Smooth muscle cell (in vitro differentiated cells): ENCODE data around the gene DNAH12. TPM values are rescaled to one million over a fixed set of nuclear protein-coding genes. Genes with fewer than 3 reads are reported as not detected.
A peak's percentile ranks its signal among the peaks of the same experiment; 100 is the strongest.

Source experiments
- DNase-seq: peaks from one replicate; lab custom pipeline; 2025; ENCODE audit not compliant: unreplicated experiment; lab: John Stamatoyannopoulos, UW
- H2AFZ ChIP-seq: fragments of 200-600 bp; sonication (generic); 2 replicates; pipeline ENCODE4 v1.6.0; 2016; ENCODE audit warnings: antibody characterized with exemption, low read depth, mild to moderate bottlenecking
- H3F3A ChIP-seq: fragments of 200-600 bp; sonication (generic); 2 replicates; pipeline ENCODE4 v1.6.0; 2017; ENCODE audit warnings: antibody characterized with exemption, low read depth
- H3K27ac ChIP-seq: fragments of 200-600 bp; sonication (generic); 2 replicates; pipeline ENCODE4 v1.5.1; 2016; ENCODE audit warnings: low read depth, mild to moderate bottlenecking
- H3K27me3 ChIP-seq: fragments of 200-600 bp; sonication (generic); 2 replicates; pipeline ENCODE4 v1.6.1; 2016; ENCODE audit warnings: low read depth, mild to moderate bottlenecking
- H3K36me3 ChIP-seq: fragments of 200-600 bp; sonication (generic); 2 replicates; pipeline ENCODE4 v1.5.1; 2016; ENCODE audit warnings: low read depth
- H3K4me1 ChIP-seq: fragments of 200-600 bp; sonication (generic); 2 replicates; pipeline ENCODE4 v1.5.1; 2016; ENCODE audit warnings: low read depth
- H3K4me2 ChIP-seq: fragments of 200-600 bp; sonication (generic); 2 replicates; pipeline ENCODE4 v1.6.0; 2016; ENCODE audit warnings: mild to moderate bottlenecking
- H3K4me3 ChIP-seq: fragments of 200-600 bp; sonication (generic); 2 replicates; pipeline ENCODE4 v1.5.1; 2016; ENCODE audit warnings: mild to moderate bottlenecking
- H3K79me2 ChIP-seq: fragments of 200-600 bp; sonication (generic); 2 replicates; pipeline ENCODE4 v1.6.0; 2016; ENCODE audit warnings: low read depth, mild to moderate bottlenecking
- H3K9ac ChIP-seq: fragments of 200-600 bp; sonication (generic); 2 replicates; pipeline ENCODE4 v1.6.0; 2016; ENCODE audit warnings: low read depth
- H3K9me3 ChIP-seq: fragments of 200-600 bp; sonication (generic); replicated peaks from 2 replicates; pipeline ENCODE4 v1.5.1; 2016; ENCODE audit warnings: low read depth
- H4K20me1 ChIP-seq: fragments of 200-600 bp; sonication (generic); 2 replicates; pipeline ENCODE4 v1.6.0; 2016; ENCODE audit warnings: low read depth
- WGBS: methylation state at CpG from one replicate; pipeline ENCODE4 v1.1.7; 2016; ENCODE audit warnings: low lambda C conversion rate; 5-methylcytosine and 5-hydroxymethylcytosine counted together
- polyA plus RNA-seq: library from polyadenylated mRNA; unstranded; fragments of >200 nt; fragmentation: Nextera tagmentation; extraction: Ambion mirVana; gene quantifications from 2 replicates; pipeline ENCODE4 v1.2.1, GENCODE V29; 2016
- total RNA-seq: library from RNA; depleted of rRNA; stranded (reverse); fragments of >200 nt; gene quantifications from 2 replicates; pipeline ENCODE4 v1.2.3, GENCODE V29; 2014
- TF ChIP-seq, protein P1 (sequence below): fragments of 200-600 bp; sonication (generic); IDR thresholded peaks from 2 replicates; pipeline ENCODE4 v1.5.1; 2017; ENCODE audit warnings: borderline replicate concordance, mild to moderate bottlenecking, antibody characterized with exemption; ENCODE audit not compliant: insufficient read depth, poor library complexity, severe bottlenecking

DNAH12 gene
- total and polyA plus RNA-seq, 2 experiments from 2014 or later, result 0.27 TPM; not detected in 1

DNA sequence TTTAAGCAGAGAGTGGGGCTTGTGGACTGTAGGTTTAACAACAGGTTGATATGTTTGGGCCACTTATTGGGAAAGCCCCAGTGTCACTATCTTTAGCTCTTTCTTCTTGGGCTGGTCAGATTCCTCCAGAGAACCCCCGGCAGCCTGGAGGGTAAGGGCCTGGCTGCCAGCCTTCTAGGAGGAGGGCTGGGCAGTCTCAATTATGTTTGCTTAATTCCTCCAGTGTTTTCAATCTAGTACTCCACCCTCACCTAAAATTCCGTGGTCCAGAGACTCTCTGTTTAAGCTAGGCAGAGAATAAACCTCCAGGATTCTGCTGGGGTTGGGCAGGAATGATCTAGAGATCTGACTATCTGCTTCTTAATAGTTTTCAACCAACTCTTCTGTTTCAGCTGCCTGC lies 256.9 kb downstream of the DNAH12 start:
- H3K4me1 ChIP-seq, result no peaks in the 10 kb centered on the region
- H3F3A ChIP-seq, result no peaks in the 10 kb centered on the region
- WGBS, result 91% methylated on average over 2 of the region's 2 CpGs
- H3K27ac ChIP-seq, result no peak overlapping the region
- TF ChIP-seq, protein P1, sequence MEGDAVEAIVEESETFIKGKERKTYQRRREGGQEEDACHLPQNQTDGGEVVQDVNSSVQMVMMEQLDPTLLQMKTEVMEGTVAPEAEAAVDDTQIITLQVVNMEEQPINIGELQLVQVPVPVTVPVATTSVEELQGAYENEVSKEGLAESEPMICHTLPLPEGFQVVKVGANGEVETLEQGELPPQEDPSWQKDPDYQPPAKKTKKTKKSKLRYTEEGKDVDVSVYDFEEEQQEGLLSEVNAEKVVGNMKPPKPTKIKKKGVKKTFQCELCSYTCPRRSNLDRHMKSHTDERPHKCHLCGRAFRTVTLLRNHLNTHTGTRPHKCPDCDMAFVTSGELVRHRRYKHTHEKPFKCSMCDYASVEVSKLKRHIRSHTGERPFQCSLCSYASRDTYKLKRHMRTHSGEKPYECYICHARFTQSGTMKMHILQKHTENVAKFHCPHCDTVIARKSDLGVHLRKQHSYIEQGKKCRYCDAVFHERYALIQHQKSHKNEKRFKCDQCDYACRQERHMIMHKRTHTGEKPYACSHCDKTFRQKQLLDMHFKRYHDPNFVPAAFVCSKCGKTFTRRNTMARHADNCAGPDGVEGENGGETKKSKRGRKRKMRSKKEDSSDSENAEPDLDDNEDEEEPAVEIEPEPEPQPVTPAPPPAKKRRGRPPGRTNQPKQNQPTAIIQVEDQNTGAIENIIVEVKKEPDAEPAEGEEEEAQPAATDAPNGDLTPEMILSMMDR, result no peak
- no peaks in the 10 kb centered on the region for H4K20me1 ChIP-seq
- no peak for DNase-seq
- H3K4me2 ChIP-seq, result no peak overlapping the region
- no peaks in the 10 kb centered on the region for H3K9me3 ChIP-seq
- H3K4me3 ChIP-seq, result no peak overlapping the region
- H3K36me3 ChIP-seq, result no peaks in the 10 kb centered on the region
- no peak overlapping the region for H3K9ac ChIP-seq
- H3K79me2 ChIP-seq, result no peaks in the 10 kb centered on the region
- no peak overlapping the region for H2AFZ ChIP-seq
- H3K27me3 ChIP-seq, result no peaks in the 10 kb centered on the region

- Histone ChIP-seq H3K4me1 (peaks cover 3% of the 10 kb centered on the region), H3K9me3 (no peaks in the 10 kb centered on the region), H3K27ac (peak overlapping the region; percentile 1), H3K4me3 (no peak overlapping the region), H3K36me3 (no peaks in the 10 kb centered on the region), H3K4me2 (peak overlapping the region; percentile 71), H3K27me3 (no peaks in the 10 kb centered on the region), H3F3A (no peaks in the 10 kb centered on the region), H4K20me1 (no peaks in the 10 kb centered on the region), H2AFZ (no peak overlapping the region), H3K9ac (no peak overlapping the region), H3K79me2 (no peaks in the 10 kb centered on the region)
- WGBS, result 44% methylated on average over 6 of the region's 6 CpGs
- TF ChIP-seq, protein P1, result no peak
- DNase-seq, result no peak
Measured at GRCh38 chr3:57283334-57283733, 260.8 kb downstream of the DNAH12 start.

GRCh38 chr3:57281715-57282114 lies 262.4 kb downstream of the DNAH12 start:
- Histone ChIP-seq H3K4me1 (peaks cover 3% of the 10 kb centered on the region), H3K79me2 (no peaks in the 10 kb centered on the region), H3K27me3 (no peaks in the 10 kb centered on the region), H3K36me3 (no peaks in the 10 kb centered on the region), H2AFZ (no peak overlapping the region), H3K4me3 (no peak overlapping the region), H3K9me3 (no peaks in the 10 kb centered on the region), H3K9ac (no peak overlapping the region), H3F3A (no peaks in the 10 kb centered on the region), H3K4me2 (peak overlapping the region; percentile 46), H4K20me1 (no peaks in the 10 kb centered on the region), H3K27ac (peak overlapping the region; percentile 40)
- TF ChIP-seq, protein P1, result no peak
- WGBS, result 42% methylated on average over 1 of the region's 1 CpG
- DNase-seq, result no peak

- WGBS, result 91% methylated on average over 5 of the region's 5 CpGs
- no peak for DNase-seq
- TF ChIP-seq, protein P1, result no peak
Measured at GRCh38 chr3:57279685-57280084, 264.5 kb downstream of the DNAH12 start.

More at GRCh38 chr3:57279685-57280084, 264.5 kb downstream of the DNAH12 start:
- peaks cover 3% of the 10 kb centered on the region for H3K4me1 ChIP-seq
- H3K27me3 ChIP-seq, result no peaks in the 10 kb centered on the region
- no peak overlapping the region for H3K27ac ChIP-seq
- no peak overlapping the region for H3K4me3 ChIP-seq
- no peak overlapping the region for H3K9ac ChIP-seq
- H3K4me2 ChIP-seq, result no peak overlapping the region
- H3K9me3 ChIP-seq, result no peaks in the 10 kb centered on the region
- H3K36me3 ChIP-seq, result no peaks in the 10 kb centered on the region
- H4K20me1 ChIP-seq, result no peaks in the 10 kb centered on the region
- no peak overlapping the region for H2AFZ ChIP-seq
- H3F3A ChIP-seq, result no peaks in the 10 kb centered on the region
- H3K79me2 ChIP-seq, result no peaks in the 10 kb centered on the region
